HCT116 (cell line): ENCODE data around the gene MTA1. TPM values are rescaled to one million over a fixed set of nuclear protein-coding genes. Genes with fewer than 3 reads are reported as not detected.
A peak's percentile ranks its signal among the peaks of the same experiment; 100 is the strongest.

Experiments
- ATAC-seq: fragments of 200-7000 bp; cut with Tn5 transposase; 2 replicates; pipeline ENCODE4 v1.9.1; 2020; ENCODE audit warnings: mild to moderate bottlenecking, moderate library complexity
- BruUV-seq: library from RNA; stranded (reverse); fragments of 400-500 nt; replicated peaks from 2 replicates; lab custom pipeline; 2021; lab: Mats Ljungman, UMichigan
- CTCF ChIA-PET: fragments of 300-600 bp; sonication (Branson Sonifier 250); formaldehyde crosslinking; loops from one replicate; lab custom pipeline; 2021; ENCODE audit warnings: antibody characterized with exemption; lab: Charles Lee
- POLR2A ChIA-PET: fragments of 300-600, 350-600 bp; sonication (Branson Sonifier 250); formaldehyde crosslinking; loops from one replicate; lab custom pipeline; 2021; ENCODE audit warnings: antibody characterized with exemption; lab: Charles Lee
- RAD21 ChIA-PET, 2 experiments: fragments of 300-600 bp; sonication (Branson Sonifier 250); formaldehyde crosslinking; loops; one replicate each; lab custom pipeline; 2023; ENCODE audit warnings: low total read pairs in 2 of 2; ENCODE audit not compliant: uncharacterized antibody in 2 of 2, unreplicated experiment in 2 of 2, low non-redundant PET in 1 of 2; lab: Charles Lee
- DNase-seq: peaks from one replicate; pipeline ENCODE4 v3.0.0-alpha.2; 2010; ENCODE audit warnings: low read depth, low spot score
- H2AFZ ChIP-seq: fragments of 200-600 bp; shearing (Covaris generic), sonication (generic); 2 replicates; pipeline ENCODE4 v1.6.1; 2017; ENCODE audit warnings: low read depth, mixed run types, mixed read lengths, antibody characterized with exemption, low read length; ENCODE audit not compliant: poor library complexity, severe bottlenecking
- H3K27ac ChIP-seq: 2 replicates; pipeline ENCODE4 v1.5.1; 2012; ENCODE audit warnings: low read depth, low read length
- H3K27me3 ChIP-seq: fragments of 200-600 bp; sonication (generic); 2 replicates; pipeline ENCODE4 v1.6.1; 2016; ENCODE audit warnings: mixed run types, low read length, mixed read lengths; ENCODE audit not compliant: insufficient read depth
- H3K36me3 ChIP-seq, 2 experiments: fragments of 200-500 bp in 1 of 2; fragments of 200-600 bp in 1 of 2; sonication (Bioruptor generic) in 1 of 2; sonication (generic) in 1 of 2; 2 replicates each; pipeline versions ENCODE4 v1.5.1 to v1.6.1; 2014 to 2016; ENCODE audit warnings: low read length in 2 of 2, inconsistent platforms in 1 of 2, mixed read lengths in 1 of 2, mixed run types in 1 of 2; ENCODE audit not compliant: insufficient read depth in 2 of 2, control insufficient read depth in 1 of 2
- H3K4me1 ChIP-seq, 2 experiments: fragments of 200-600 bp in 1 of 2; sonication (generic) in 1 of 2; 2 replicates each; pipeline versions ENCODE4 v1.5.1 to v1.6.1; 2012 to 2017; ENCODE audit warnings: low read length in 2 of 2, inconsistent platforms in 1 of 2, mild to moderate bottlenecking in 1 of 2, mixed read lengths in 1 of 2, mixed run types in 1 of 2, moderate library complexity in 1 of 2; ENCODE audit not compliant: insufficient read depth in 2 of 2, control insufficient read depth in 1 of 2
- H3K4me2 ChIP-seq: fragments of 200-600 bp; sonication (generic); 2 replicates; pipeline ENCODE4 v1.6.1; 2017; ENCODE audit warnings: mixed run types, low read length, mixed read lengths
- H3K4me3 ChIP-seq, 2 experiments: fragments of 200-600 bp in 1 of 2; sonication (generic) in 1 of 2; replicated peaks in 1 of 2; 2 replicates each; pipeline ENCODE4 v1.5.1; 2011 to 2016; ENCODE audit warnings: low read length in 2 of 2, control low read depth in 1 of 2, low read depth in 1 of 2, mild to moderate bottlenecking in 1 of 2, mixed read lengths in 1 of 2, mixed run types in 1 of 2
- H3K79me2 ChIP-seq: fragments of 200-600 bp; sonication (generic); 2 replicates; pipeline ENCODE4 v1.6.1; 2017; ENCODE audit warnings: mild to moderate bottlenecking, mixed run types, low read length, moderate library complexity, mixed read lengths; ENCODE audit not compliant: insufficient read depth
- H3K9ac ChIP-seq: fragments of 200-600 bp; sonication (generic); 2 replicates; pipeline ENCODE4 v1.6.1; 2016; ENCODE audit warnings: low read length, mixed read lengths
- H3K9me2 ChIP-seq: fragments of 200-600 bp; sonication (generic), shearing (Covaris generic); 2 replicates; pipeline ENCODE4 v1.6.1; 2017; ENCODE audit warnings: mixed run types, mild to moderate bottlenecking, moderate library complexity; ENCODE audit not compliant: insufficient read depth
- H3K9me3 ChIP-seq, 2 experiments: fragments of 200-500 bp in 1 of 2; fragments of 200-600 bp in 1 of 2; sonication (Bioruptor generic) in 1 of 2; sonication (generic) in 1 of 2; 2 replicates each; pipeline ENCODE4 v1.6.1; 2014 to 2017; ENCODE audit warnings: low read length in 2 of 2, mixed read lengths in 2 of 2, inconsistent platforms in 1 of 2, low read depth in 1 of 2, mild to moderate bottlenecking in 1 of 2, mixed run types in 1 of 2, moderate library complexity in 1 of 2; ENCODE audit not compliant: control insufficient read depth in 1 of 2, insufficient read depth in 1 of 2
- H4K20me1 ChIP-seq: fragments of 200-600 bp; sonication (generic), shearing (Covaris generic); 2 replicates; pipeline ENCODE4 v1.6.1; 2017; ENCODE audit warnings: mixed run types, mild to moderate bottlenecking, moderate library complexity; ENCODE audit not compliant: insufficient read depth
- EZH2 ChIP-seq: fragments of 200-600 bp; sonication (generic); IDR thresholded peaks from 2 replicates; pipeline ENCODE4 v1.6.1; 2017; ENCODE audit warnings: antibody characterized with exemption, mixed run types
- POLR2A ChIP-seq: IDR thresholded peaks from 2 replicates; pipeline ENCODE4 v1.7.0; 2011; ENCODE audit warnings: borderline replicate concordance; ENCODE audit not compliant: insufficient read depth, insufficient read length; ENCODE audit errors: extremely low read depth
- POLR2AphosphoS5 ChIP-seq: IDR thresholded peaks from 2 replicates; pipeline ENCODE4 v1.6.1; 2011; ENCODE audit warnings: mild to moderate bottlenecking, low read depth, low read length, moderate library complexity
- TCF7L2 ChIP-seq: IDR thresholded peaks from 2 replicates; pipeline ENCODE4 v1.7.0; 2011; ENCODE audit warnings: borderline replicate concordance, inconsistent platforms; ENCODE audit not compliant: insufficient read depth, insufficient read length; ENCODE audit errors: extremely low read depth
- ZFX ChIP-seq: fragments of 450-650 bp; IDR thresholded peaks from 2 replicates; pipeline ENCODE4 v1.6.1; 2017
- ZNF274 ChIP-seq: fragments of 200-500 bp; sonication (Bioruptor generic); IDR thresholded peaks from 2 replicates; pipeline ENCODE4 v1.6.1; 2014; ENCODE audit warnings: mild to moderate bottlenecking, low read depth, low read length, inconsistent platforms
- intact Hi-C: fragments of 100-400 bp; cut with micrococcal nuclease; formaldehyde crosslinking; loops from 2 replicates; pipeline ENCODE4 v1.10.0; 2022
- total RNA-seq: library from RNA; stranded (reverse); gene quantifications from one replicate; pipeline ENCODE4 v1.2.1, GENCODE V29; 2021; ENCODE audit not compliant: unreplicated experiment
- TF ChIP-seq, protein P1 (sequence below), 3 experiments: fragments of 200-600 bp in 1 of 3; sonication (generic) in 1 of 3; IDR thresholded peaks in 2 of 3; conservative IDR thresholded peaks in 1 of 3; 2 replicates each; pipeline ENCODE4 v1.5.1; 2012 to 2017; ENCODE audit warnings: low read depth in 2 of 3, low read length in 2 of 3, antibody characterized with exemption in 1 of 3, borderline replicate concordance in 1 of 3, control low read depth in 1 of 3, mild to moderate bottlenecking in 1 of 3, mixed read lengths in 1 of 3, mixed run types in 1 of 3, moderate library complexity in 1 of 3; ENCODE audit not compliant: insufficient read depth in 1 of 3

MTA1 gene
- total RNA-seq, 1 experiment from 2014 or later = 229 TPM

GRCh38 chr14:105480807-105481801 is 61.5 kb downstream of the MTA1 start:
- H3K9ac ChIP-seq = peak overlapping the region; percentile 99
- DNase-seq (peak; percentile 55), ATAC-seq (peak; percentile 80)
- peak overlapping the region; percentile 54 to 77 for H3K4me3 ChIP-seq
- H3K9me2 ChIP-seq = no peaks in the 10 kb centered on the region
- no peaks in the 10 kb centered on the region for H3K27me3 ChIP-seq
- no peaks in the 10 kb centered on the region for H3K36me3 ChIP-seq
- ChIA-PET CTCF (interaction anchor here (0.6 to 2.4 kb wide), 15 partner anchors 9 to 508 kb away, joined by 3 to 73 read pairs (median 5); partner anchors contain the start of gene TEDC1), RAD21 (interaction anchor here (1.0 to 2.0 kb wide), 4 partner anchors 9 to 110 kb away, joined by 5 to 16 read pairs (median 8); no protein-coding TSS in a partner anchor), POLR2A (interaction anchor here (2.2 kb wide), 1 partner anchor 10 kb away, joined by 29 read pairs; the partner anchor contains the start of gene TEDC1)
- no peaks in the 10 kb centered on the region for H4K20me1 ChIP-seq
- H3K9me3 ChIP-seq = no peaks in the 10 kb centered on the region
- no peaks in the 10 kb centered on the region for H3K79me2 ChIP-seq
- no TSS peak for BruUV-seq
- H3K4me1 ChIP-seq = peaks cover 29 to 58% of the 10 kb centered on the region in 2 experiments
- peak; percentile 28; the same call in 1 of the 2 replicates for TF ChIP-seq ZFX
- TF ChIP-seq, protein P1, sequence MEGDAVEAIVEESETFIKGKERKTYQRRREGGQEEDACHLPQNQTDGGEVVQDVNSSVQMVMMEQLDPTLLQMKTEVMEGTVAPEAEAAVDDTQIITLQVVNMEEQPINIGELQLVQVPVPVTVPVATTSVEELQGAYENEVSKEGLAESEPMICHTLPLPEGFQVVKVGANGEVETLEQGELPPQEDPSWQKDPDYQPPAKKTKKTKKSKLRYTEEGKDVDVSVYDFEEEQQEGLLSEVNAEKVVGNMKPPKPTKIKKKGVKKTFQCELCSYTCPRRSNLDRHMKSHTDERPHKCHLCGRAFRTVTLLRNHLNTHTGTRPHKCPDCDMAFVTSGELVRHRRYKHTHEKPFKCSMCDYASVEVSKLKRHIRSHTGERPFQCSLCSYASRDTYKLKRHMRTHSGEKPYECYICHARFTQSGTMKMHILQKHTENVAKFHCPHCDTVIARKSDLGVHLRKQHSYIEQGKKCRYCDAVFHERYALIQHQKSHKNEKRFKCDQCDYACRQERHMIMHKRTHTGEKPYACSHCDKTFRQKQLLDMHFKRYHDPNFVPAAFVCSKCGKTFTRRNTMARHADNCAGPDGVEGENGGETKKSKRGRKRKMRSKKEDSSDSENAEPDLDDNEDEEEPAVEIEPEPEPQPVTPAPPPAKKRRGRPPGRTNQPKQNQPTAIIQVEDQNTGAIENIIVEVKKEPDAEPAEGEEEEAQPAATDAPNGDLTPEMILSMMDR (IDR thresholded peaks at IDR 0.05 in 2 of 3, conservative IDR thresholded peaks at IDR 0.05 in 1 of 3; ENCODE audit: borderline replicate concordance in 1 of 3, insufficient read depth in 1 of 3, low read depth in 2 of 3, low read length in 2 of 3) = peak in 2 of 3 experiments; percentile 98 to 99; a peak in 4 of 6 replicates
- TF ChIP-seq EZH2 = no peak
- TF ChIP-seq ZNF274 = no peak
- peak; percentile 25 for TF ChIP-seq POLR2A
- TF ChIP-seq POLR2AphosphoS5 = peak; percentile 72
- peak; percentile 37 for TF ChIP-seq TCF7L2
- H3K27ac ChIP-seq = peak overlapping the region; percentile 95
- no peak overlapping the region for H2AFZ ChIP-seq
- peak overlapping the region; percentile 100 for H3K4me2 ChIP-seq
- intact Hi-C loops = loop anchor here (1.0 kb wide), 1 partner anchor 8 kb away; no protein-coding TSS in a partner anchor
